GM12864 (cell line): Measurements from ENCODE around the gene HIVEP2.

ENCODE experiments used
- DNase-seq: peaks from one replicate; pipeline ENCODE4 v3.0.0-alpha.2; 2011; ENCODE audit warnings: low read depth
- H3K4me3 ChIP-seq: 2 replicates; pipeline ENCODE4 v1.5.1; 2011; ENCODE audit warnings: mild to moderate bottlenecking, low read depth, low read length, control low read depth
- TF ChIP-seq, protein P1 (sequence below): IDR thresholded peaks from 2 replicates; pipeline ENCODE4 v1.5.1; 2011; ENCODE audit warnings: low read depth, mild to moderate bottlenecking, moderate library complexity, low read length, control low read depth, inconsistent platforms; ENCODE audit errors: missing control alignments

HIVEP2 gene

GRCh38 chr6:142841915-142842314 is 103.1 kb downstream of the HIVEP2 start:
- no peak for DNase-seq

DNA sequence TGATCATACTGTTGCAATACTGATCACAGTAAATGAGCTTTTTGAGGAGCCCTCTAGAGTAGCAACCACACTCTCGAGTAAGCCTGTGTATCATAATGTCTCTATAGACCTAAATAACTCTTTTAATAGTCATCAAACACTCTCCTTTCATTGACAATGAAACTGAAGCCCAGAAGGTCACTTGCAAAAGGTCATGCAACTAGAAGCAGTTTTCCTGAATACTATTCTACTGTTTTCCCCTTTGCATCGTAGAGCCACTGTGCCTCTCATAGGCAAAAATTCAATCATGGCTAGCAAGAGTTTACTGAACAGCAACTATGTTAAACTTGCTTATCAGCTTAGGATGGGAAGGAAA is 105.3 kb downstream of the HIVEP2 start:
- H3K4me3 ChIP-seq = no peak overlapping the region; the same call in 1 of the 2 replicates
- TF ChIP-seq, protein P1, sequence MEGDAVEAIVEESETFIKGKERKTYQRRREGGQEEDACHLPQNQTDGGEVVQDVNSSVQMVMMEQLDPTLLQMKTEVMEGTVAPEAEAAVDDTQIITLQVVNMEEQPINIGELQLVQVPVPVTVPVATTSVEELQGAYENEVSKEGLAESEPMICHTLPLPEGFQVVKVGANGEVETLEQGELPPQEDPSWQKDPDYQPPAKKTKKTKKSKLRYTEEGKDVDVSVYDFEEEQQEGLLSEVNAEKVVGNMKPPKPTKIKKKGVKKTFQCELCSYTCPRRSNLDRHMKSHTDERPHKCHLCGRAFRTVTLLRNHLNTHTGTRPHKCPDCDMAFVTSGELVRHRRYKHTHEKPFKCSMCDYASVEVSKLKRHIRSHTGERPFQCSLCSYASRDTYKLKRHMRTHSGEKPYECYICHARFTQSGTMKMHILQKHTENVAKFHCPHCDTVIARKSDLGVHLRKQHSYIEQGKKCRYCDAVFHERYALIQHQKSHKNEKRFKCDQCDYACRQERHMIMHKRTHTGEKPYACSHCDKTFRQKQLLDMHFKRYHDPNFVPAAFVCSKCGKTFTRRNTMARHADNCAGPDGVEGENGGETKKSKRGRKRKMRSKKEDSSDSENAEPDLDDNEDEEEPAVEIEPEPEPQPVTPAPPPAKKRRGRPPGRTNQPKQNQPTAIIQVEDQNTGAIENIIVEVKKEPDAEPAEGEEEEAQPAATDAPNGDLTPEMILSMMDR = no peak
- no peak for DNase-seq

More at GRCh38 chr6:142841915-142842314, 103.1 kb downstream of the HIVEP2 start:
- H3K4me3 ChIP-seq = no peak overlapping the region
- TF ChIP-seq, protein P1 = no peak

DNA sequence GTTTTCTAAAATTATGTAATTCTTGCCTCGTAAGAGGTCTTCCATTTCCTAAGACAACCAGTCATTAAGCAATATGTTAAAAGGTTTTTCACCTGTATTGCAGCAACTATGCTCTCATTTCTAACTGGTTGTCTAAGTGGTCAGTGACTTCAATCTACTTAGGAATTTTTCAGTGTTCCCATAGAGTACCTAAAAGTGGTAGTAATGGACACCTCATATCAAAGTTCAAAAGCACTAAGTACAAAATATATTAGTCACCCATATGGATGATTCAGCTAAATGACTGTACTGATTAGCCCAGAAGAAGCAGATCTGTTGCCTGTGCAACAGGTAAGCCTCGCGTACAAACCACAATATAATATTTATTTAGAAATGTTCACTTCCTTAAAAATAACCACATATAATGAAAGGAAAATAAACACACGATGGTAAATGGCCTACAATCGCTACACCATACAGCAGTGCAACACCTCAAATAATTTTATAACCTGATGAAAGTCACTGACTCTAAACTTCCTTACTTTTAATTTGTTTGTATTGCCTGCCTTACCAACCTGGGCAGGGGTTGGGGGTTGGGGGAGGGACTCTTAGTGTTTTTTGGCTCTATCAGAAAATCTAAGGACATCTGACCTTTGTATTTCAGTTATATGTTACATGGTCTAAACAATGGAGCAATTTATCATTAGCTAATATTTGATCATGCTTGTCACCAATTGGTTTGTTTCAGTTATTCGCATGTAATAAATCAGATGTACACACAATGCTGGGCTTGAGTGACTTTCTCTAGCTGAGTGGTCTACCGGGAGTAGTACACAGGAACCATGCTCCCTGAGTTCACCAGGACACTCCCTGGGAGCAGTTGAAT is 105.9 kb downstream of the HIVEP2 start:
- DNase-seq = no peak
- no peak overlapping the region; the same call in 1 of the 2 replicates for H3K4me3 ChIP-seq
- TF ChIP-seq, protein P1 = no peak

- H3K4me3 ChIP-seq = no peak overlapping the region
- no peak for DNase-seq
- TF ChIP-seq, protein P1 = no peak
Measured at GRCh38 chr6:142835787-142836535, 109.0 kb downstream of the HIVEP2 start.

DNA sequence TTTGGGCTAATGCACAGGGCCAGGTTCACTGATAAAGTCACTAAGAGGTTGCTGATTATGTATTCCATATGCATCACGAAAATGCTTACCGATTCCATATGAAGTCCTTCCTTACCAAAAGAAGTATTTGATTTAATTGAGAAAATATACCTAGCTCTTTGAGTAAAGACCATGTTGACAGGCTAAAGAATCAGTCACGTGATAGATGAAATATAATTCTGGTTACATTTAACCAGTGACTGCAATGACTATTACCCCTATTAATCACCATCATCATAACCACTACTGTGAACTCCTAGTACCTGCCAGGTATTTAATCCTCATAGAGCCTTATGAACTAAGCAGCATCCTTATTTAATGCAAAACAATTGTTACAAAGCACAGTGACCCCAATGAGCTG is 110.1 kb downstream of the HIVEP2 start:
- TF ChIP-seq, protein P1 = no peak
- no peak overlapping the region for H3K4me3 ChIP-seq
- no peak for DNase-seq

- no peak for DNase-seq
- TF ChIP-seq, protein P1 = no peak
- H3K4me3 ChIP-seq = no peak overlapping the region
Measured at GRCh38 chr6:142833798-142834197, 111.2 kb downstream of the HIVEP2 start.
